Loucy (cell line): ENCODE measurements around the gene CXCL5.

Experiments
- H2AFZ ChIP-seq: fragments of 200-600 bp; sonication (generic); 2 replicates; pipeline ENCODE4 v1.6.0; 2016; ENCODE audit warnings: antibody characterized with exemption, mild to moderate bottlenecking, low read length, moderate library complexity
- H3F3A ChIP-seq: fragments of 200-600 bp; 2 replicates; pipeline ENCODE4 v1.6.0; 2016; ENCODE audit warnings: antibody characterized with exemption, low read depth, mild to moderate bottlenecking
- H3K27me3 ChIP-seq: fragments of 200-600 bp; sonication (generic); 2 replicates; pipeline ENCODE4 v1.6.1; 2014; ENCODE audit warnings: low read length, mild to moderate bottlenecking; ENCODE audit not compliant: insufficient read depth, poor library complexity, severe bottlenecking
- H3K36me3 ChIP-seq: fragments of 200-600 bp; sonication (generic); 2 replicates; pipeline ENCODE4 v1.6.1; 2016; ENCODE audit warnings: low read length; ENCODE audit not compliant: insufficient read depth
- H3K4me1 ChIP-seq: fragments of 200-600 bp; sonication (generic); 2 replicates; pipeline ENCODE4 v1.5.1; 2014; ENCODE audit warnings: low read length, mild to moderate bottlenecking; ENCODE audit not compliant: insufficient read depth, poor library complexity, severe bottlenecking
- H3K4me2 ChIP-seq: fragments of 200-600 bp; sonication (generic); 2 replicates; pipeline ENCODE4 v1.6.0; 2014; ENCODE audit warnings: antibody characterized with exemption, low read length, low read depth, mild to moderate bottlenecking; ENCODE audit not compliant: poor library complexity, severe bottlenecking
- H3K4me3 ChIP-seq: fragments of 200-600 bp; sonication (generic); 2 replicates; pipeline ENCODE4 v1.5.1; 2014; ENCODE audit warnings: low read length, mild to moderate bottlenecking, mixed read lengths; ENCODE audit not compliant: poor library complexity, severe bottlenecking
- H3K79me2 ChIP-seq: fragments of 200-600 bp; sonication (generic); 2 replicates; pipeline ENCODE4 v1.6.1; 2014; ENCODE audit warnings: low read length; ENCODE audit not compliant: insufficient read depth
- H3K9ac ChIP-seq: fragments of 200-600 bp; sonication (generic); 2 replicates; pipeline ENCODE4 v1.6.0; 2014; ENCODE audit warnings: mild to moderate bottlenecking, low read depth, low read length, moderate library complexity; ENCODE audit not compliant: poor library complexity, severe bottlenecking
- H3K9me2 ChIP-seq: fragments of 200-600 bp; sonication (generic); replicated peaks from 2 replicates; pipeline ENCODE4 v1.6.1; 2016; ENCODE audit warnings: low read depth, low read length, mixed read lengths
- H3K9me3 ChIP-seq: fragments of 200-600 bp; sonication (generic); 2 replicates; pipeline ENCODE4 v1.6.1; 2014; ENCODE audit warnings: mild to moderate bottlenecking, antibody characterized with exemption, low read length, low read depth; ENCODE audit not compliant: insufficient read depth
- H4K20me1 ChIP-seq: fragments of 200-600 bp; sonication (generic); 2 replicates; pipeline ENCODE4 v1.6.0; 2014; ENCODE audit warnings: antibody characterized with exemption, low read length, mild to moderate bottlenecking; ENCODE audit not compliant: insufficient read depth, poor library complexity, severe bottlenecking
- TF ChIP-seq, protein P1 (sequence below): fragments of 200-600 bp; sonication (generic); conservative IDR thresholded peaks from 2 replicates; pipeline ENCODE4 v1.5.1; 2014; ENCODE audit warnings: mild to moderate bottlenecking, antibody characterized with exemption, low read length

The CXCL5 gene

DNA sequence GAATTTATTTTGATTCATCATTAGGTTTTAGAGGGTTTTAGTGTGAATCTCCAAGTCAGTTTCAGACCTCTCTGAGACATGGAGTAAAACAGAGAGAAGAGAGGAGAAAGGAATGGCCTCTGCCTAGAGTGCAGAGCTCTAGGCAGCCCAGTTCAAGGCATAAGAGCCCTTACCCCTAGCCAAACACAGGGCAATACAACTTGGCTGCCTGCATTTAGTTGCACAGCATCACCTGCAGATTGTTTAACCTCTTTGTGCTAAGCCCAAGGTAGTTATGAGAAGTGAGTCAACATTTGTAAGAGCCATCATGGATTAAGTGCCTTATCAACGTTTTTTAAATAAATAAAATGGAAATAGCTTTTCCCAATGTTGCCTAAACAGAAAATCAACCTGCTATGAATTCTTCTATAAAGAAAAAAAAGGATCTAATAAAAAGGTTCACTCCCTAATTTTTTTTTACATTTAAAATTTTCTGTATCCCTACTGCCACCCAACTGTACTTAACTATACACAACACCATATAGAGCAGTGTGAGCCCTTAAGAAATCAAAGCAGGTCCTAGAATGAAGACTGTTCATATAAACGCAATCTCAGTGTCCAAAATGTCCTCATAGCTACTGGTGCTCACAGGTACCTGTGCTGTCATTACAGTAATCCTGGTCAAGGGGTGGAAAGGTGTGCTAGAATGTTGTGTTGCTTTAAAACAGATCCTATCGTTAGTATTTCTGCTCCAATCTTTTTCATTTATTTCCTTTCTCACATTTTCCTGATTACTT lies 52.6 kb downstream of the CXCL5 start:
- TF ChIP-seq, protein P1, sequence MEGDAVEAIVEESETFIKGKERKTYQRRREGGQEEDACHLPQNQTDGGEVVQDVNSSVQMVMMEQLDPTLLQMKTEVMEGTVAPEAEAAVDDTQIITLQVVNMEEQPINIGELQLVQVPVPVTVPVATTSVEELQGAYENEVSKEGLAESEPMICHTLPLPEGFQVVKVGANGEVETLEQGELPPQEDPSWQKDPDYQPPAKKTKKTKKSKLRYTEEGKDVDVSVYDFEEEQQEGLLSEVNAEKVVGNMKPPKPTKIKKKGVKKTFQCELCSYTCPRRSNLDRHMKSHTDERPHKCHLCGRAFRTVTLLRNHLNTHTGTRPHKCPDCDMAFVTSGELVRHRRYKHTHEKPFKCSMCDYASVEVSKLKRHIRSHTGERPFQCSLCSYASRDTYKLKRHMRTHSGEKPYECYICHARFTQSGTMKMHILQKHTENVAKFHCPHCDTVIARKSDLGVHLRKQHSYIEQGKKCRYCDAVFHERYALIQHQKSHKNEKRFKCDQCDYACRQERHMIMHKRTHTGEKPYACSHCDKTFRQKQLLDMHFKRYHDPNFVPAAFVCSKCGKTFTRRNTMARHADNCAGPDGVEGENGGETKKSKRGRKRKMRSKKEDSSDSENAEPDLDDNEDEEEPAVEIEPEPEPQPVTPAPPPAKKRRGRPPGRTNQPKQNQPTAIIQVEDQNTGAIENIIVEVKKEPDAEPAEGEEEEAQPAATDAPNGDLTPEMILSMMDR = no peak
- no peaks in the 10 kb centered on the region for H3K9me3 ChIP-seq
- no peaks in the 10 kb centered on the region for H3K9me2 ChIP-seq
- no peak overlapping the region for H3K4me2 ChIP-seq
- no peaks in the 10 kb centered on the region for H3K36me3 ChIP-seq
- H3K4me3 ChIP-seq = no peak overlapping the region
- H3K79me2 ChIP-seq = no peaks in the 10 kb centered on the region
- H3F3A ChIP-seq = no peaks in the 10 kb centered on the region
- no peak overlapping the region for H2AFZ ChIP-seq
- H3K9ac ChIP-seq = no peak overlapping the region
- no peaks in the 10 kb centered on the region for H3K4me1 ChIP-seq
- H3K27me3 ChIP-seq = no peaks in the 10 kb centered on the region
- no peaks in the 10 kb centered on the region for H4K20me1 ChIP-seq
